B cell (primary cell): ENCODE measurements around the gene MYL6B. TPM values are rescaled to one million over a fixed set of nuclear protein-coding genes. Genes with fewer than 3 reads are reported as not detected.

Source experiments
- ATAC-seq: fragments of 200-7000 bp; cut with Tn5 transposase; one replicate; pipeline ENCODE4 v1.10.0; 2021; ENCODE audit warnings: low read depth, mild to moderate bottlenecking, moderate number of reproducible peaks, moderate library complexity
- CTCF ChIA-PET: fragments of 350-600 bp; sonication (Branson Sonifier 250); formaldehyde crosslinking; loops from one replicate; lab custom pipeline; 2021; ENCODE audit warnings: antibody characterized with exemption, inconsistent platforms; lab: Charles Lee
- POLR2A ChIA-PET: fragments of 350-600 bp; sonication (Branson Sonifier 250); formaldehyde crosslinking; loops from one replicate; lab custom pipeline; 2021; ENCODE audit warnings: antibody characterized with exemption; lab: Charles Lee
- DNase-seq: peaks from one replicate; pipeline ENCODE4 v3.0.0; 2013
- H2AFZ ChIP-seq: 2 replicates; pipeline ENCODE4 v1.6.1; 2012; ENCODE audit warnings: mild to moderate bottlenecking, low read depth, low read length; ENCODE audit not compliant: insufficient read depth, poor library complexity, severe bottlenecking
- H3K27ac ChIP-seq, 2 donors: 1 replicate in 1 of 2; 2 replicates in 1 of 2; pipeline ENCODE4 v1.5.1; 2012 to 2013; ENCODE audit warnings: low read length in 2 of 2, mild to moderate bottlenecking in 2 of 2, moderate library complexity in 1 of 2
- H3K27me3 ChIP-seq, 4 experiments: fragments of 200-600 bp in 1 of 4; sonication (generic) in 1 of 4; replicated peaks in 1 of 4; 1 replicate in 2 of 4; 2 replicates in 2 of 4; pipeline versions ENCODE4 v1.6.1 to v1.7.0; 2013 to 2016; ENCODE audit warnings: low read length in 3 of 4, mild to moderate bottlenecking in 2 of 4, mixed read lengths in 1 of 4, moderate library complexity in 1 of 4; ENCODE audit not compliant: insufficient read depth in 4 of 4, control insufficient read depth in 3 of 4; ENCODE audit errors: control extremely low read depth in 1 of 4
- H3K36me3 ChIP-seq, 2 experiments: replicated peaks in 1 of 2; 1 replicate in 1 of 2; 2 replicates in 1 of 2; pipeline versions ENCODE4 v1.6.1 to v1.7.1; 2013; ENCODE audit warnings: low read length in 1 of 2; ENCODE audit not compliant: insufficient read depth in 2 of 2, control insufficient read depth in 1 of 2; ENCODE audit errors: control extremely low read depth in 1 of 2, extremely low read depth in 1 of 2
- H3K4me1 ChIP-seq, 2 donors: fragments of 200-600 bp in 1 of 2; sonication (generic) in 1 of 2; 1 replicate in 1 of 2; 2 replicates in 1 of 2; pipeline versions ENCODE4 v1.5.1 to v1.6.1; 2013 to 2017; ENCODE audit warnings: low read length in 2 of 2; ENCODE audit not compliant: control insufficient read depth in 2 of 2, insufficient read depth in 2 of 2
- H3K4me2 ChIP-seq: replicated peaks from 2 replicates; pipeline ENCODE3; 2012; ENCODE audit warnings: mild to moderate bottlenecking, low read depth, low read length; ENCODE audit not compliant: poor library complexity, severe bottlenecking
- H3K4me3 ChIP-seq, 5 experiments: fragments of 200-600 bp in 1 of 5; sonication (generic) in 1 of 5; 1 replicate in 3 of 5; 2 replicates in 2 of 5; pipeline versions ENCODE4 v1.5.1 to v1.7.0; 2011 to 2016; ENCODE audit warnings: low read length in 4 of 5, mild to moderate bottlenecking in 4 of 5, low read depth in 2 of 5, control low read depth in 1 of 5, moderate library complexity in 1 of 5; ENCODE audit not compliant: insufficient read depth in 1 of 5; ENCODE audit errors: control extremely low read depth in 1 of 5, extremely low read depth in 1 of 5
- H3K79me2 ChIP-seq: fragments of 200-600 bp; sonication (generic); one replicate; pipeline ENCODE4 v1.6.0; 2016; ENCODE audit warnings: low read length; ENCODE audit not compliant: control insufficient read depth, insufficient read depth
- H3K9ac ChIP-seq: fragments of 200-600 bp; sonication (generic); 2 replicates; pipeline ENCODE4 v1.6.1; 2017; ENCODE audit warnings: mild to moderate bottlenecking, low read length, moderate library complexity
- H3K9me3 ChIP-seq, 3 donors: one replicate each; pipeline versions ENCODE4 v1.6.1 to v1.7.1; 2013; ENCODE audit warnings: low read length in 2 of 3; ENCODE audit not compliant: control insufficient read depth in 2 of 3, insufficient read depth in 1 of 3; ENCODE audit errors: control extremely low read depth in 1 of 3
- H4K20me1 ChIP-seq: 2 replicates; pipeline ENCODE4 v1.6.0; 2012; ENCODE audit warnings: mild to moderate bottlenecking, low read length; ENCODE audit not compliant: insufficient read depth, control insufficient read depth, poor library complexity, severe bottlenecking
- H3K27ac Mint-ChIP-seq: one replicate; pipeline ENCODE4 v1.8.0; 2021; ENCODE audit warnings: mixed read lengths
- H3K27me3 Mint-ChIP-seq: one replicate; pipeline ENCODE4 v1.8.0; 2021; ENCODE audit warnings: mixed read lengths
- H3K4me1 Mint-ChIP-seq: one replicate; pipeline ENCODE4 v1.8.0; 2021; ENCODE audit warnings: mixed read lengths
- H3K4me3 Mint-ChIP-seq: one replicate; pipeline ENCODE4 v1.8.0; 2021; ENCODE audit warnings: mixed read lengths
- H3K9me3 Mint-ChIP-seq: one replicate; pipeline ENCODE4 v1.8.0; 2022; ENCODE audit warnings: mixed read lengths; ENCODE audit not compliant: insufficient read depth
- EZH2 ChIP-seq: IDR thresholded peaks from 2 replicates; pipeline ENCODE4 v1.6.1; 2012; ENCODE audit warnings: borderline replicate concordance, low read depth, mild to moderate bottlenecking, moderate library complexity, low read length; ENCODE audit not compliant: insufficient read depth, poor library complexity, severe bottlenecking
- WGBS: methylation state at CpG from one replicate; pipeline ENCODE4 v1.1.5; 2013; ENCODE audit warnings: missing lambda C conversion rate; ENCODE audit not compliant: insufficient coverage; 5-methylcytosine and 5-hydroxymethylcytosine counted together
- intact Hi-C: fragments of 100-400 bp; cut with micrococcal nuclease; formaldehyde crosslinking; loops from one replicate; pipeline ENCODE4 v1.10.0; 2022
- polyA plus RNA-seq: library from polyadenylated mRNA; depleted of rRNA; stranded (reverse); fragments of >200 nt; gene quantifications from 2 replicates; pipeline ENCODE4 v1.2.3, GENCODE V29; 2012
- total RNA-seq, 2 donors: library from RNA; stranded (reverse); fragments of 120-200 nt in 1 of 2; gene quantifications; 1 replicate in 1 of 2; 2 replicates in 1 of 2; pipeline versions ENCODE4 v1.2.3 to v1.2.4, GENCODE V29; 2013 to 2022
- TF ChIP-seq, protein P1 (sequence below): fragments of 200-600 bp; IDR thresholded peaks from one replicate; pipeline ENCODE4 v1.8.0; 2022; ENCODE audit warnings: antibody characterized with exemption, mild to moderate bottlenecking

MYL6B gene
- total and polyA plus RNA-seq, 2 donors (not counting 1 experiment from before 2014, with no cell fraction given), result 25.7 to 27.8 TPM

DNA sequence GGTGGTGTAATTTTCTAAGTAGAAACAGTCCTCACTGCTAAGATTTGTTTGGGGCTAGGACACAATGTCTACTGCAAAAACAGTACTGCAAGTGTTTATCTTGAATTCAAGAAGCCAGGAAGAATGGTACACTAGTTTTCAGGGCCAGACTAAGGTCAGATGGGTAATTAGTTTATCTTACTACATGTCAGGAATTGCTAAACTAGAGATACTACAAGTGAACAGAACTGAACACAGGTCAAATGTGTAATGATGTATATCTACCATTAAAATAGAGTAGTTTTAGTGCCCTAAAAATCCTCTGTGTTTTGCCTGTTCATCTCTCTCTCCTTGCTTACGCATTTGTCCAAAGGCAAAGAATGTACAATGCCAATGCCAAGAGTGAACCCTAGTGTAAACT is 38.3 kb upstream of the MYL6B start:
- Mint-ChIP-seq H3K4me3 (peak overlapping the region; percentile 45), H3K4me1 (peaks cover 25% of the 10 kb centered on the region), H3K27ac (peak overlapping the region; percentile 61), H3K27me3 (no peaks in the 10 kb centered on the region), H3K9me3 (no peaks in the 10 kb centered on the region)
- Histone ChIP-seq H3K79me2 (peaks cover 9% of the 10 kb centered on the region), H4K20me1 (no peaks in the 10 kb centered on the region), H3K9me3 (no peaks in the 10 kb centered on the region), H3K27me3 (no peaks in the 10 kb centered on the region), H3K27ac (no peak overlapping the region), H3K4me1 (peaks cover 9 to 22% of the 10 kb centered on the region in 2 donors), H3K36me3 (peaks cover 0 to 47% of the 10 kb centered on the region in 2 experiments), H3K9ac (no peak overlapping the region), H3K4me3 (no peak overlapping the region), H3K4me2 (no peak overlapping the region), H2AFZ (no peak overlapping the region)
- no peak for ATAC-seq
- no peak for DNase-seq
- TF ChIP-seq, protein P1, sequence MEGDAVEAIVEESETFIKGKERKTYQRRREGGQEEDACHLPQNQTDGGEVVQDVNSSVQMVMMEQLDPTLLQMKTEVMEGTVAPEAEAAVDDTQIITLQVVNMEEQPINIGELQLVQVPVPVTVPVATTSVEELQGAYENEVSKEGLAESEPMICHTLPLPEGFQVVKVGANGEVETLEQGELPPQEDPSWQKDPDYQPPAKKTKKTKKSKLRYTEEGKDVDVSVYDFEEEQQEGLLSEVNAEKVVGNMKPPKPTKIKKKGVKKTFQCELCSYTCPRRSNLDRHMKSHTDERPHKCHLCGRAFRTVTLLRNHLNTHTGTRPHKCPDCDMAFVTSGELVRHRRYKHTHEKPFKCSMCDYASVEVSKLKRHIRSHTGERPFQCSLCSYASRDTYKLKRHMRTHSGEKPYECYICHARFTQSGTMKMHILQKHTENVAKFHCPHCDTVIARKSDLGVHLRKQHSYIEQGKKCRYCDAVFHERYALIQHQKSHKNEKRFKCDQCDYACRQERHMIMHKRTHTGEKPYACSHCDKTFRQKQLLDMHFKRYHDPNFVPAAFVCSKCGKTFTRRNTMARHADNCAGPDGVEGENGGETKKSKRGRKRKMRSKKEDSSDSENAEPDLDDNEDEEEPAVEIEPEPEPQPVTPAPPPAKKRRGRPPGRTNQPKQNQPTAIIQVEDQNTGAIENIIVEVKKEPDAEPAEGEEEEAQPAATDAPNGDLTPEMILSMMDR, result no peak
- TF ChIP-seq EZH2, result no peak
- ChIA-PET POLR2A (no interaction called here), CTCF (interaction anchor here (0.7 kb wide), 1 partner anchor 825 kb away, joined by 3 read pairs; no protein-coding TSS in a partner anchor)
- no CpG with 5 or more reads among the region's 1 CpG for WGBS
- intact Hi-C loops, result no loop called here

DNA sequence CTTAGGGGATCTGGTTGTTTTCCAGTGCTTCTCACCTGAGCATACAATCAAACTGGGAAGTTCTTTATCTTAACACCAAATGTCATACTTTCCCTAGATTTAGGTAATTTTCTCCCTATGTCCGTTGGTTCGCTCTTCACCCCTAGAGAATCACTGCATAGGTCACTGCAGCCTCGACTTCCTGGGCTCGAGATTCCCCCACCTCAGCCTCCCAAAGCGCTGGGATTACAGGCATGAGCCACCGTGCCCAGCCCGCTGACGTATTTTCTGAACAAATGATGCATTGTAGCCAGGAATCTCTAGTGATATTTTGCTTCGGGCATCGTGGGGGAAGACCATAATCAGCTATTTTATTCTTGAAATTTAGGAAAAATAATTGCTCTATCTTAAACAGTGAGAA is 37.1 kb upstream of the MYL6B start:
- H4K20me1 ChIP-seq, result no peaks in the 10 kb centered on the region
- DNase-seq (no peak), ATAC-seq (no peak)
- CTCF ChIA-PET, result interaction anchor here (0.7 to 4.8 kb wide), 5 partner anchors 11 to 177 kb away, joined by 3 to 34 read pairs (median 3); partner anchors contain the start of genes ESYT1, PA2G4 and SMARCC2
- H3K27me3 ChIP-seq, result no peaks in the 10 kb centered on the region
- H3K27me3 Mint-ChIP-seq, result no peaks in the 10 kb centered on the region
- peaks cover 34% of the 10 kb centered on the region for H3K4me1 Mint-ChIP-seq
- POLR2A ChIA-PET, result interaction anchor here (0.7 to 4.4 kb wide), 4 partner anchors 8 to 74 kb away, joined by 3 to 42 read pairs (median 8); partner anchors contain the start of genes PA2G4 and SMARCC2
- H3K4me2 ChIP-seq, result peak overlapping the region; percentile 85
- H3K4me3 ChIP-seq, result peak overlapping the region; percentile 64 to 99 (median 97)
- peak overlapping the region; percentile 83 for H2AFZ ChIP-seq
- intact Hi-C loops, result loop anchor here (5.0 kb wide), 5 partner anchors 42 to 1637 kb away; partner anchors contain the start of genes CDK4, DNAJC14, MYL6 and PYM1
- H3K79me2 ChIP-seq, result peaks cover 21% of the 10 kb centered on the region
- H3K4me1 ChIP-seq, result peaks cover 17 to 30% of the 10 kb centered on the region in 2 donors
- H3K9me3 ChIP-seq, result no peaks in the 10 kb centered on the region
- H3K27ac ChIP-seq, result peak overlapping the region; percentile 94 to 95
- 83% methylated on average over 10 of the region's 10 CpGs for WGBS
- H3K9me3 Mint-ChIP-seq, result no peaks in the 10 kb centered on the region
- peak overlapping the region; percentile 95 for H3K9ac ChIP-seq
- TF ChIP-seq EZH2, result no peak
- TF ChIP-seq, protein P1, result no peak
- peak overlapping the region; percentile 99 for H3K4me3 Mint-ChIP-seq
- H3K36me3 ChIP-seq, result peaks cover 0 to 39% of the 10 kb centered on the region in 2 experiments
- H3K27ac Mint-ChIP-seq, result peak overlapping the region; percentile 99
